Panc1 (cell line): ENCODE measurements around the gene ZNF17.

Source experiments
- POLR2AphosphoS5 ChIP-seq: IDR thresholded peaks from 2 replicates; pipeline ENCODE4 v1.6.1; 2012; ENCODE audit warnings: mild to moderate bottlenecking, low read depth, low read length, moderate library complexity
- SIN3A ChIP-seq: IDR thresholded peaks from 2 replicates; pipeline ENCODE4 v1.6.1; 2012; ENCODE audit warnings: low read depth, mild to moderate bottlenecking, low read length, moderate library complexity, borderline replicate concordance; ENCODE audit not compliant: insufficient read depth
- TCF7L2 ChIP-seq: IDR thresholded peaks from 2 replicates; pipeline ENCODE4 v1.6.1; 2011; ENCODE audit warnings: mild to moderate bottlenecking, low read depth, low read length, inconsistent platforms
- TF ChIP-seq, protein P1 (sequence below): fragments of 450-650 bp; IDR thresholded peaks from 2 replicates; pipeline ENCODE4 v1.5.1; 2017; ENCODE audit warnings: mild to moderate bottlenecking
- TF ChIP-seq, protein P2 (sequence below), 2 experiments: IDR thresholded peaks; 2 replicates each; pipeline ENCODE4 v1.6.1; 2011 to 2012; ENCODE audit warnings: low read depth in 2 of 2, control low read depth in 1 of 2, low read length in 1 of 2, mild to moderate bottlenecking in 1 of 2, moderate library complexity in 1 of 2; ENCODE audit not compliant: insufficient read depth in 1 of 2

DNA sequence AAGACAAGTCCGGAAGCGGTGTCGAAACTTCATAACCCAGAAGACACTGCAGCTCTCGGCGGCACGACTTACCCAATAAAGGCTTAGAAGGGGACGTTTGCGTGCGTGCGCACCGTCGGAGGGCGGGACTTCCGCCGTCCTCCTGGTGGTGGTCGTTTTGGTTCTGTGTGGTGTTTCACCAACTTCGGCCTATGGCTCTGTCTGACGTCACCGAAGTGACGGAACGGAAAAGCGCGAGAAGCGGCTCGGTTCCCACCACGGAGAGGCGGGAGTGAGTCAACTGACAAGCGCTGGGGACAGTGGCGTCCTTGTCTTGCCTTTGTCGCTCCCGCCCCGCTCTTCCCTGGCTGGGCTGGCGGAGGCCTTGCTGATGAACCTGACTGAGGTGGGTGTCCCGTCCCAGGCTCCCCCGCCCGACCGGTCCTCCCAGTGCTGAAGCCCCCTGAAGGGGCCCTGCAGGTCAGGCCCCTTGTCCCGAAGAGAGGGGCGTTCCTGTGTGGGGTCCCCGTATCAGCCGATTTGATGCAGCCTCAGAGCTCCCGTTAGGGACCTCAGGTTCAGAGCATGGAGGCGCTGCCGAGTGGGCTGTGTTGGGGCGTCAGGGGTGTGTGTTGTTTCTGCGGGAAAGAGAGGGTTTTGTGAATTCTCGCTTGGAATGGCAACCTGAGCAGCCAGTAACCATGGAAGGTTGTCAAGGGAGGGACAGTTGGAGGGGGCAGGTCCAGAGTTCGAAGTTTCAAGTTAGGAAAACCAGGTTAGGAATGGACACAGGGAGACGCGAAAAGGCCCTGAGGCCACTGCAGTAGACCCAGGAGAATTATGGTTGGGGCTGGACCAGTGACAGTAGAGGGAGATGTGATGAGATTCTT is 21.0 kb upstream of the ZNF17 start, which contains the start of gene ZNF548:
- TF ChIP-seq POLR2AphosphoS5 (peak; percentile 57), TCF7L2 (peak; percentile 45), SIN3A (peak; percentile 76; the same call in 1 of the 2 replicates)
- TF ChIP-seq, protein P1, sequence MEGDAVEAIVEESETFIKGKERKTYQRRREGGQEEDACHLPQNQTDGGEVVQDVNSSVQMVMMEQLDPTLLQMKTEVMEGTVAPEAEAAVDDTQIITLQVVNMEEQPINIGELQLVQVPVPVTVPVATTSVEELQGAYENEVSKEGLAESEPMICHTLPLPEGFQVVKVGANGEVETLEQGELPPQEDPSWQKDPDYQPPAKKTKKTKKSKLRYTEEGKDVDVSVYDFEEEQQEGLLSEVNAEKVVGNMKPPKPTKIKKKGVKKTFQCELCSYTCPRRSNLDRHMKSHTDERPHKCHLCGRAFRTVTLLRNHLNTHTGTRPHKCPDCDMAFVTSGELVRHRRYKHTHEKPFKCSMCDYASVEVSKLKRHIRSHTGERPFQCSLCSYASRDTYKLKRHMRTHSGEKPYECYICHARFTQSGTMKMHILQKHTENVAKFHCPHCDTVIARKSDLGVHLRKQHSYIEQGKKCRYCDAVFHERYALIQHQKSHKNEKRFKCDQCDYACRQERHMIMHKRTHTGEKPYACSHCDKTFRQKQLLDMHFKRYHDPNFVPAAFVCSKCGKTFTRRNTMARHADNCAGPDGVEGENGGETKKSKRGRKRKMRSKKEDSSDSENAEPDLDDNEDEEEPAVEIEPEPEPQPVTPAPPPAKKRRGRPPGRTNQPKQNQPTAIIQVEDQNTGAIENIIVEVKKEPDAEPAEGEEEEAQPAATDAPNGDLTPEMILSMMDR, result peak; percentile 22; the same call in 1 of the 2 replicates
- TF ChIP-seq, protein P2, sequence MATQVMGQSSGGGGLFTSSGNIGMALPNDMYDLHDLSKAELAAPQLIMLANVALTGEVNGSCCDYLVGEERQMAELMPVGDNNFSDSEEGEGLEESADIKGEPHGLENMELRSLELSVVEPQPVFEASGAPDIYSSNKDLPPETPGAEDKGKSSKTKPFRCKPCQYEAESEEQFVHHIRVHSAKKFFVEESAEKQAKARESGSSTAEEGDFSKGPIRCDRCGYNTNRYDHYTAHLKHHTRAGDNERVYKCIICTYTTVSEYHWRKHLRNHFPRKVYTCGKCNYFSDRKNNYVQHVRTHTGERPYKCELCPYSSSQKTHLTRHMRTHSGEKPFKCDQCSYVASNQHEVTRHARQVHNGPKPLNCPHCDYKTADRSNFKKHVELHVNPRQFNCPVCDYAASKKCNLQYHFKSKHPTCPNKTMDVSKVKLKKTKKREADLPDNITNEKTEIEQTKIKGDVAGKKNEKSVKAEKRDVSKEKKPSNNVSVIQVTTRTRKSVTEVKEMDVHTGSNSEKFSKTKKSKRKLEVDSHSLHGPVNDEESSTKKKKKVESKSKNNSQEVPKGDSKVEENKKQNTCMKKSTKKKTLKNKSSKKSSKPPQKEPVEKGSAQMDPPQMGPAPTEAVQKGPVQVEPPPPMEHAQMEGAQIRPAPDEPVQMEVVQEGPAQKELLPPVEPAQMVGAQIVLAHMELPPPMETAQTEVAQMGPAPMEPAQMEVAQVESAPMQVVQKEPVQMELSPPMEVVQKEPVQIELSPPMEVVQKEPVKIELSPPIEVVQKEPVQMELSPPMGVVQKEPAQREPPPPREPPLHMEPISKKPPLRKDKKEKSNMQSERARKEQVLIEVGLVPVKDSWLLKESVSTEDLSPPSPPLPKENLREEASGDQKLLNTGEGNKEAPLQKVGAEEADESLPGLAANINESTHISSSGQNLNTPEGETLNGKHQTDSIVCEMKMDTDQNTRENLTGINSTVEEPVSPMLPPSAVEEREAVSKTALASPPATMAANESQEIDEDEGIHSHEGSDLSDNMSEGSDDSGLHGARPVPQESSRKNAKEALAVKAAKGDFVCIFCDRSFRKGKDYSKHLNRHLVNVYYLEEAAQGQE (IDR thresholded peaks at IDR 0.05; ENCODE audit: insufficient read depth in 1 of 2, low read depth in 2 of 2, low read length in 1 of 2), result no peak
